GM18511 (cell line): ENCODE data around the gene RAB18.
"Not testable (repeated sequence)": the region's sequence is repeated elsewhere in the genome, so short reads cannot be mapped to it uniquely, and the experiment has no call there.

Experiments
- ATAC-seq: cut with Tn5 transposase; IDR thresholded peaks from one replicate; pipeline ENCODE4 v1.9.1; 2021; ENCODE audit warnings: mild to moderate bottlenecking, moderate library complexity; ENCODE audit not compliant: unreplicated experiment

The RAB18 gene

DNA sequence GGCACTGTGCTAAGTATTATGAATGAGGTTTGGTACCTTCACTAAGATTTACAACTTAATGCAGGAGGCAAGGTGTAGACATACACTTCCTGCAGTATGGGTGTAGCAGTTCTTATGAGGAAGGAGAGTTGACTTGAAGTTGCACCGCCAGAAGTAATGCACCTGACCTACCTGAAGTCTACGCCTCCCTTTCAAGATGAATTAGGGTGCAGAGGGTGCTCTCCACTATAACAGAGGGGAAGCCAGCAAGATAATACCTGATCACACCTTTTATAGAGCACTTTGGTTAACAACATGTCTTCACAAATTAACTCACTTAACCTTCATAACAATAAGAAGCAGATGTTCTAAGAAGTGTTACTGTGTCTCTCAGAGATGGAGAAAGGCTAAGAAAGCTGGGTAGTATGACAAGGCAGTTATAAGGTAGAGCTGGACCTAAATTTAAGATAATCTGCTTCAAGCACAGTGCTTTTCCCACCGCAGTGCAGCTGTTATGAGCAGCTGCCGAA, 552 bp upstream of the RAB18 start:
- ATAC-seq: peak; percentile 0

- no peak for ATAC-seq
Measured at GRCh38 chr10:27504808-27505460, 830 bp downstream of the RAB18 start.

DNA sequence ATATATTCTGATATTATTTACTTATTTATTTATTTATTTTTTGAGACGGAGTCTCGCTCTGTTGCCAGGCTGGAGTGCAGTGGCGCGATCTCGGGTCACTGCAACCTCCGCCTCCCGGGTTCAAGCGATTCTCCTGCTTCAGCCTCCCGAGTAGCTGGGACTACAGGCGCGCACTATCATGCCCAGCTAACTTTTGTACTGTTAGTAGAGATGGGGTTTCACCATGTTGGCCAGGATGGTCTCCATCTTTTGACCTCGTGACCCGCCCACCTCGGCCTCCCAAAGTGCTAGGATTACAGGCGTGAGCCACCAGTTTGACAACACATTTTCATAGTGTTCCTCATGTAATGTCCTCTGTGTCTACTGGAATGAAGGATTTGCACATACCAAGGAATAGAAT, 1.4 kb downstream of the RAB18 start:
- not testable (repeated sequence) for ATAC-seq

DNA sequence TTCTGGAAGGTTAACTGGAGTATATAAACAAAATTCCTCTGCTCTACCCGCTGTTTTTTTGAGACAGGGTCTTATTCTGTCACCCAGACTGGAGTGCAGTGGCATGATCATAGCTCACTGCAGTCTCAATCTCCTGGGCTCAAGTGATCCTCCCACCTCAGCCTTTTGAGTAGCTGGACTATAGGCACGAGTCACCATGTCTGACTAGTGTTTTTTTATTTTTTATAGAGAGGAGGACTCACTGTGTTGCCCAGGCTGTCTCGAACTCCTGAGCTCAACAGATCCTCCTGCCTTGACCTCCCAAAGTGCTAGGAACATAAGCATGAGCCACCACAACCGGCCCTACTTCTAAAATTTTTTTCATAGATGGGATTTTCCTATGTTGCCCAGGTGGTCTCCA, 2.2 kb downstream of the RAB18 start:
- ATAC-seq: no peak

DNA sequence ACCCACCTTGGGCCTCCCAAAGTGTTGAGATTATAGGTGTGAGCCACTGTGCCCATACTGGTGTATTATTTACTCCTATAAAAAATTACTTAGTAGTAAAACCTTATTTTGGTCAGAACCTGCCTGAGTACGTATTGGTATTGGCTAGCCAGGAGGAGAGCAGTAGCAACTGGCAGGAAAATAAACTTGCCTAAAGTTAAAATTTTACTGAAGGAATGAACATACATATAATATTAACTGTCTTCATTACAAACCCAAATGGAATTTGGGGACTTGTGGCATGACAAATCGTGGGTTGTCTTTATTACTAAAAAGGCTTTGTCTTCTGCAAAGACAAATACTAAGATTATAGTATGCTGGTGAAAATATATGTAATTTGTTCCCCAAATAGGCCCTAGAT, 8.4 kb downstream of the RAB18 start:
- ATAC-seq: no peak

- ATAC-seq: no peak
Measured at GRCh38 chr10:27513451-27514191, 9.5 kb downstream of the RAB18 start.

GRCh38 chr10:27514243-27514642, 10.1 kb downstream of the RAB18 start:
- no peak for ATAC-seq

GRCh38 chr10:27518261-27518660, 14.2 kb downstream of the RAB18 start:
- ATAC-seq: no peak

DNA sequence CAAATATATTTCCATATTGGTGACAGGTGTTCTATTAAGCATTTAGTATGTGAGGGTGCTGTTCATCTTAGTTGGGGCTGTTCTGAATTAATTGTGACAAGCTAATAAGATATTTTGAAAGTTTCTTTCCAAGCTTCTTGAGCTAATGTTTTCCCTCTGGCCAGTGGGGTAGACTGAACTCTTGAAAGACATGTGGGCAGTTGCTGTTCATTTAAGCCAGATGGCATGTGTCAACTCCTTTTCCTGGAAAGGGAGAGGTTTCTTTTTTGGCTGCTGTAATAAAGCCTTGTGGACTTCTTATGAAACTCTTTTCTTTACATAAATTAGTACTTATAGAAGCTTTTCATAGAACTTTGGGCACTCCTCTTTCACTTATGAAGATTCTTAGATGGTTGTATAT, 21.7 kb downstream of the RAB18 start:
- no peak for ATAC-seq

- no peak for ATAC-seq
Measured at GRCh38 chr10:27526242-27526641, 22.1 kb downstream of the RAB18 start.

- no peak for ATAC-seq
Measured at GRCh38 chr10:27527666-27528295, 23.7 kb downstream of the RAB18 start.

- ATAC-seq: no peak
Measured at GRCh38 chr10:27529010-27529783, 25.1 kb downstream of the RAB18 start.

GRCh38 chr10:27530477-27530876, 26.4 kb downstream of the RAB18 start:
- ATAC-seq: no peak

GRCh38 chr10:27531336-27531847, 27.3 kb downstream of the RAB18 start:
- no peak for ATAC-seq

GRCh38 chr10:27534161-27534700, 30.1 kb downstream of the RAB18 start:
- no peak for ATAC-seq

DNA sequence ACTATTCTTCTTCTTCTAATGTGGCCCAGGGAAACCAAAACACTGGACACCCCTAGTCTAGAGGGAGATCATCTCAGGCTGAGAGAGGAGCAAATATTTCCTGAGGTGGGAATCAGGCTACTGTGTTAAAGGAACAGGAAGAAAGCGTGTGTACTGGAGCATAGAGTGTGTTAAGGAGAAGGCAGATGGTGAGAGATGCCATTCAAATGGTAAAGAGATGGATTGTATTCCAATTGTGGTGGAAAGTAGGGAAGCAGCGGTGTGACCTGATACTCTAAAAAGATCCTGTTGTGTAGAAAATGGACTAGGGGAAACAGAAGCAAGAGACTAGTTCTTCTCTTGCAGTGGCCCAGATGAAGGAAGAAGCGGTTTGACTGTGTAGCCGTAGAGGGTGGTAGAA, 31.2 kb downstream of the RAB18 start:
- no peak for ATAC-seq

DNA sequence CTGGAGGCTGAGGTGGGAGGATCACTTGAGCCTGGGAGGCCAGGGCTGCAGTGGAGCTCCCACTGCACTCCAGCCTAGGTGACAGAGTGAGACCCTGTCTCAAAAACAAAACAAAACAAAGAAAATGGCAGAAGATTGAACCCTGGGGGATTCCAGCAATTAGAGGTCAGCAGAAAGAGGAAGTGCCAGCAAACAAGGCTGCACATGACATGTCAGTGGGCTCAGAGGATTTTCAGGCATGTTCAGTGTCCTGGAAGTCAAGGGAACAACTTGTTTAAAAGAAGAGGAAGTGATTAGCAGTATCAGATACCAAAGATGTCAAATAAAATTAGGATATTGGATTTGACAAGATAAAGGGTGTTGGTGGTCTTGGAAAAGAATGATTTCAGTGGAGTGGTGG, 32.3 kb downstream of the RAB18 start:
- ATAC-seq: no peak

DNA sequence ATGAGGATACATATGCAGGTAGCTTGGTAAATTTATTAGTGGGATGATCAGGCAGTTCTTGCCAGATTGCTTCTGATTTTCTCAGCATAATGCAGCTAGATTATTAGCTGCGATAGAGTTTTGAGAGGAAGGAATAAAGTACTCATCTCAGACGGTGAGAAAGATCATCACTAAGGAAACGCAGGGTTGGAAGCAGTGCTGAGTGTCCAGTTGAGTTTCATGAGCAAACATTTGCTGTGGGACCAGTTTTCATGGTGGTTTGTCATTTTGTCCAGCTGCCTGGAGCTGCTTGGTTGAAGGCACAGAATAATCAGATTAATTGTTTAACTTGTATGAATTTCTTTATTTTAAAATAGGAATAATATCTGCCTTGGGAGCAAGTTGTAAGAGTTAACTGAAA, 33.1 kb downstream of the RAB18 start:
- no peak for ATAC-seq

DNA sequence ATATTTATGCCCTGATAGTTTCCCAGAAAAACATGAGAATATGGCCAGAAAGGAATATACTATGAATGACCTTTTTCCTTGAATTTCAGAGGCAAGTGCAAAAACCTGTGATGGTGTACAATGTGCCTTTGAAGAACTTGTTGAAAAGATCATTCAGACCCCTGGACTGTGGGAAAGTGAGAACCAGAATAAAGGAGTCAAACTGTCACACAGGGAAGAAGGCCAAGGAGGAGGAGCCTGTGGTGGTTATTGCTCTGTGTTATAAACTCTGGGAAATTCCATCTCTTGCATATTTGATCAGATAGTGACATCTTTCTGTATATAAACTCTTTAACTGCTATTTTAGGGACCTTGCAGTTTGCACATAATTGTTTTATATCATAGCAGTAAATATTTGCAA, 33.7 kb downstream of the RAB18 start:
- ATAC-seq: no peak

DNA sequence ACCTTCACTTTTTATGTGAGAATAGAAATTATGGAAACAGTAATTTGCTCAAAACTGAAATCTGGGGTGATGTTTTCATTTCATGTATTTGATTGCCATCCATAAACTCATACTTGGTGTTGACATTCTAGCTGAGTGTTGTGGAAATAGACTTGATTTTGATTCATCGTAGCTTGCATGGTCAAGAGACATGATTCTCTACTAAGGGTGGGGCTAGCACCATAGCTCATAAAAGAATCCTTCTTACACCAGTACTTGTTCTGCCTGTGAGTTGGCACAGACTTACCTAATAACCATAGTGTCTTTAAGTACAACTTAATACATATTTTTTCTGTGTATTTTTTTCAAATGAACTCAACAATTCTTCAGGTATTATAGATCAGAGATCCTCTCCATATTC, 36.6 kb downstream of the RAB18 start:
- ATAC-seq: no peak
